H9 (cell line): ENCODE data around the gene MLANA. TPM values are rescaled to one million over a fixed set of nuclear protein-coding genes. Genes with fewer than 3 reads are reported as not detected.

Experiments used
- DNase-seq: peaks from one replicate; pipeline ENCODE4 v3.0.0-alpha.2; 2017
- H2AFZ ChIP-seq: one replicate; pipeline ENCODE4 v1.6.1; 2013; ENCODE audit warnings: mild to moderate bottlenecking, low read length, control low read depth, moderate library complexity
- H2AK5ac ChIP-seq: 2 replicates; pipeline ENCODE4 v1.6.1; 2013; ENCODE audit warnings: low read length, control low read depth, mixed read lengths; ENCODE audit not compliant: insufficient read length
- H2BK120ac ChIP-seq: one replicate; pipeline ENCODE4 v1.6.1; 2013; ENCODE audit warnings: low read depth, mild to moderate bottlenecking, low read length, control low read depth, inconsistent platforms; ENCODE audit not compliant: poor library complexity, severe bottlenecking
- H2BK12ac ChIP-seq: 2 replicates; pipeline ENCODE4 v1.6.1; 2013; ENCODE audit warnings: low read length, control low read depth, mixed read lengths, low read depth; ENCODE audit not compliant: insufficient read length
- H2BK15ac ChIP-seq: 2 replicates; pipeline ENCODE4 v1.6.1; 2013; ENCODE audit warnings: low read depth, low read length, control low read depth
- H2BK20ac ChIP-seq: one replicate; pipeline ENCODE4 v1.6.1; 2013; ENCODE audit warnings: low read depth, mild to moderate bottlenecking, low read length, control low read depth, inconsistent platforms; ENCODE audit not compliant: poor library complexity, severe bottlenecking
- H2BK5ac ChIP-seq: 2 replicates; pipeline ENCODE4 v1.6.1; 2013; ENCODE audit warnings: low read length, control low read depth, mixed read lengths; ENCODE audit not compliant: insufficient read length
- H3K14ac ChIP-seq: 2 replicates; pipeline ENCODE4 v1.6.1; 2013; ENCODE audit warnings: low read length, control low read depth; ENCODE audit not compliant: insufficient read depth
- H3K18ac ChIP-seq: 2 replicates; pipeline ENCODE4 v1.6.1; 2013; ENCODE audit warnings: low read depth, mild to moderate bottlenecking, mixed read lengths, low read length, control low read depth; ENCODE audit not compliant: insufficient read length
- H3K23ac ChIP-seq: 2 replicates; pipeline ENCODE4 v1.6.1; 2013; ENCODE audit warnings: low read length, control low read depth, mixed read lengths, low read depth; ENCODE audit not compliant: insufficient read length
- H3K23me2 ChIP-seq: 2 replicates; pipeline ENCODE4 v1.6.1; 2013; ENCODE audit warnings: low read depth, mild to moderate bottlenecking, mixed read lengths, low read length, control low read depth; ENCODE audit not compliant: insufficient read length, poor library complexity, severe bottlenecking
- H3K27ac ChIP-seq: 2 replicates; pipeline ENCODE4 v1.5.1; 2013; ENCODE audit warnings: low read length, control low read depth, mixed read lengths, low read depth; ENCODE audit not compliant: insufficient read length
- H3K27me3 ChIP-seq: 2 replicates; pipeline ENCODE4 v1.6.1; 2013; ENCODE audit warnings: low read length, control low read depth, inconsistent platforms; ENCODE audit not compliant: insufficient read depth
- H3K4ac ChIP-seq: 2 replicates; pipeline ENCODE4 v1.6.1; 2013; ENCODE audit warnings: low read depth, mild to moderate bottlenecking, control low read depth, inconsistent platforms, low read length, moderate library complexity
- H3K4me1 ChIP-seq: 2 replicates; pipeline ENCODE4 v1.6.1; 2013; ENCODE audit warnings: low read length, control low read depth, inconsistent platforms; ENCODE audit not compliant: insufficient read depth
- H3K4me2 ChIP-seq: 2 replicates; pipeline ENCODE4 v1.6.1; 2013; ENCODE audit warnings: low read length, control low read depth, mixed read lengths; ENCODE audit not compliant: insufficient read length, insufficient read depth
- H3K56ac ChIP-seq: 2 replicates; pipeline ENCODE4 v1.6.1; 2013; ENCODE audit warnings: low read depth, mild to moderate bottlenecking, mixed read lengths, low read length, control low read depth; ENCODE audit not compliant: insufficient read length
- H3K79me1 ChIP-seq: 2 replicates; pipeline ENCODE4 v1.6.1; 2013; ENCODE audit warnings: low read depth, mild to moderate bottlenecking, moderate library complexity, low read length, control low read depth, inconsistent platforms; ENCODE audit not compliant: insufficient read depth, poor library complexity, severe bottlenecking
- H3K79me2 ChIP-seq: 2 replicates; pipeline ENCODE4 v1.6.1; 2013; ENCODE audit warnings: low read length, control low read depth, inconsistent platforms; ENCODE audit not compliant: insufficient read depth
- H3K9ac ChIP-seq: 2 replicates; pipeline ENCODE4 v1.6.1; 2013; ENCODE audit warnings: low read length, control low read depth, mixed read lengths; ENCODE audit not compliant: insufficient read length; ENCODE audit errors: extremely low read depth
- H3K9me3 ChIP-seq: one replicate; pipeline ENCODE4 v1.6.1; 2013; ENCODE audit warnings: low read depth, low read length, inconsistent platforms; ENCODE audit not compliant: control insufficient read depth
- H3T11ph ChIP-seq: one replicate; pipeline ENCODE4 v1.6.1; 2013; ENCODE audit warnings: mild to moderate bottlenecking, low read length, control low read depth, inconsistent platforms
- H4K20me1 ChIP-seq: one replicate; pipeline ENCODE4 v1.6.1; 2013; ENCODE audit not compliant: control insufficient read depth, insufficient read length, insufficient read depth
- H4K5ac ChIP-seq: 2 replicates; pipeline ENCODE4 v1.6.1; 2013; ENCODE audit warnings: low read depth, mild to moderate bottlenecking, mixed read lengths, low read length, control low read depth; ENCODE audit not compliant: insufficient read length
- H4K8ac ChIP-seq: replicated peaks from 2 replicates; pipeline ENCODE4 v1.6.1; 2013; ENCODE audit warnings: low read length, control low read depth, mixed read lengths, low read depth; ENCODE audit not compliant: insufficient read length
- H4K91ac ChIP-seq: 2 replicates; pipeline ENCODE4 v1.6.1; 2013; ENCODE audit warnings: low read depth, mild to moderate bottlenecking, moderate library complexity, mixed read lengths, low read length, control low read depth; ENCODE audit not compliant: insufficient read length
- H3K27ac Mint-ChIP-seq, 3 experiments: 2 replicates in 2 of 3; 3 replicates in 1 of 3; pipeline ENCODE4 v1.8.0; 2020 to 2021; ENCODE audit warnings: mixed read lengths in 3 of 3, mild to moderate bottlenecking in 1 of 3, moderate library complexity in 1 of 3
- H3K27me3 Mint-ChIP-seq: 2 replicates; pipeline ENCODE4 v1.8.0; 2021; ENCODE audit warnings: low read depth, mild to moderate bottlenecking, moderate library complexity, mixed read lengths
- H3K36me3 Mint-ChIP-seq, 3 experiments: 2 replicates in 2 of 3; 3 replicates in 1 of 3; pipeline ENCODE4 v1.8.0; 2020 to 2021; ENCODE audit warnings: low read depth in 3 of 3, mixed read lengths in 3 of 3; ENCODE audit not compliant: insufficient read depth in 1 of 3
- H3K4me1 Mint-ChIP-seq, 2 experiments: 2 replicates each; pipeline ENCODE4 v1.8.0; 2020; ENCODE audit warnings: mixed read lengths in 2 of 2
- H3K4me3 Mint-ChIP-seq, 2 experiments: 2 replicates in 1 of 2; 3 replicates in 1 of 2; pipeline ENCODE4 v1.8.0; 2020 to 2021; ENCODE audit warnings: mild to moderate bottlenecking in 2 of 2, mixed read lengths in 2 of 2, moderate library complexity in 1 of 2
- H3K9me3 Mint-ChIP-seq, 2 experiments: 2 replicates in 1 of 2; 3 replicates in 1 of 2; pipeline ENCODE4 v1.8.0; 2020; ENCODE audit warnings: mild to moderate bottlenecking in 2 of 2, mixed read lengths in 2 of 2, moderate library complexity in 1 of 2
- WGBS: extraction: QIAGEN DNeasy Blood & Tissue Kit; methylation state at CpG from one replicate; pipeline ENCODE4 v1.1.7; 2013; ENCODE audit warnings: missing lambda C conversion rate, low lambda C conversion rate, mixed read lengths; ENCODE audit not compliant: insufficient read length; ENCODE audit errors: extremely low coverage; 5-methylcytosine and 5-hydroxymethylcytosine counted together
- total RNA-seq: library from RNA; stranded (reverse); gene quantifications from 2 replicates; pipeline ENCODE4 v1.2.1, GENCODE V29; 2021
- TF ChIP-seq, protein P1 (sequence below): fragments of 200-600 bp; sonication (generic); conservative IDR thresholded peaks from 3 replicates; pipeline ENCODE4 v1.8.0; 2021; ENCODE audit warnings: antibody characterized with exemption, mild to moderate bottlenecking

The MLANA gene
- total RNA-seq, 1 experiment from 2014 or later: not detected

- H3K27me3 Mint-ChIP-seq: no peaks in the 10 kb centered on the region
- H3T11ph ChIP-seq: no peak overlapping the region
- no peak overlapping the region for H3K9ac ChIP-seq
- H3K56ac ChIP-seq: no peak overlapping the region
- H4K20me1 ChIP-seq: no peaks in the 10 kb centered on the region
- H3K36me3 Mint-ChIP-seq: no peaks in the 10 kb centered on the region
- H3K9me3 Mint-ChIP-seq: no peaks in the 10 kb centered on the region
- no peaks in the 10 kb centered on the region for H3K4me1 Mint-ChIP-seq
- no peak overlapping the region for H3K14ac ChIP-seq
- TF ChIP-seq, protein P1, sequence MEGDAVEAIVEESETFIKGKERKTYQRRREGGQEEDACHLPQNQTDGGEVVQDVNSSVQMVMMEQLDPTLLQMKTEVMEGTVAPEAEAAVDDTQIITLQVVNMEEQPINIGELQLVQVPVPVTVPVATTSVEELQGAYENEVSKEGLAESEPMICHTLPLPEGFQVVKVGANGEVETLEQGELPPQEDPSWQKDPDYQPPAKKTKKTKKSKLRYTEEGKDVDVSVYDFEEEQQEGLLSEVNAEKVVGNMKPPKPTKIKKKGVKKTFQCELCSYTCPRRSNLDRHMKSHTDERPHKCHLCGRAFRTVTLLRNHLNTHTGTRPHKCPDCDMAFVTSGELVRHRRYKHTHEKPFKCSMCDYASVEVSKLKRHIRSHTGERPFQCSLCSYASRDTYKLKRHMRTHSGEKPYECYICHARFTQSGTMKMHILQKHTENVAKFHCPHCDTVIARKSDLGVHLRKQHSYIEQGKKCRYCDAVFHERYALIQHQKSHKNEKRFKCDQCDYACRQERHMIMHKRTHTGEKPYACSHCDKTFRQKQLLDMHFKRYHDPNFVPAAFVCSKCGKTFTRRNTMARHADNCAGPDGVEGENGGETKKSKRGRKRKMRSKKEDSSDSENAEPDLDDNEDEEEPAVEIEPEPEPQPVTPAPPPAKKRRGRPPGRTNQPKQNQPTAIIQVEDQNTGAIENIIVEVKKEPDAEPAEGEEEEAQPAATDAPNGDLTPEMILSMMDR: no peak
- no peaks in the 10 kb centered on the region for H3K23me2 ChIP-seq
- H2BK120ac ChIP-seq: no peak overlapping the region
- no peak for DNase-seq
- no peak overlapping the region for H2BK12ac ChIP-seq
- H3K79me1 ChIP-seq: no peaks in the 10 kb centered on the region
- H3K9me3 ChIP-seq: no peaks in the 10 kb centered on the region
- no peak overlapping the region for H3K27ac ChIP-seq
- no peak overlapping the region for H2BK5ac ChIP-seq
- WGBS: no CpG with 5 or more reads among the region's 6 CpGs
- no peak overlapping the region for H3K23ac ChIP-seq
- no peak overlapping the region for H3K4ac ChIP-seq
- H3K27ac Mint-ChIP-seq: no peak overlapping the region
- no peak overlapping the region for H4K5ac ChIP-seq
- no peak overlapping the region for H3K4me2 ChIP-seq
- no peak overlapping the region for H4K8ac ChIP-seq
- H4K91ac ChIP-seq: no peak overlapping the region
- H3K18ac ChIP-seq: no peak overlapping the region
- no peak overlapping the region for H3K4me3 Mint-ChIP-seq
- H2AFZ ChIP-seq: no peak overlapping the region
- no peak overlapping the region for H2AK5ac ChIP-seq
- no peak overlapping the region for H2BK20ac ChIP-seq
- H3K79me2 ChIP-seq: no peaks in the 10 kb centered on the region
- H2BK15ac ChIP-seq: no peak overlapping the region
- no peaks in the 10 kb centered on the region; the same call in 1 of the 2 replicates for H3K27me3 ChIP-seq
- no peaks in the 10 kb centered on the region for H3K4me1 ChIP-seq
Measured at GRCh38 chr9:5895782-5896181, 5.1 kb downstream of the MLANA start.
